ENCODE data around the gene TNIP2.
A peak's percentile ranks its signal among the peaks of the same experiment; 100 is the strongest.

- TF ChIP-seq CTCF (IDR thresholded peaks at IDR 0.05) (no peak), POLR2A (IDR thresholded peaks at IDR 0.05) (peak in 1 of 2 donors; percentile 2)
Measured at GRCh38 chr4:2756691-2757350, 685 bp upstream of the TNIP2 start.

Data from heart left ventricle (tissue), 13 donors.